Breast epithelium (tissue), 4 donors: ENCODE data around the gene PKLR. TPM values are rescaled to one million over a fixed set of nuclear protein-coding genes. Genes with fewer than 3 reads are reported as not detected.
A peak's percentile ranks its signal among the peaks of the same experiment; 100 is the strongest.

Experiments used
- DNase-seq, 2 donors: peaks; one replicate each; pipeline ENCODE4 v3.0.0-alpha.2; 2019; ENCODE audit warnings: low spot score in 2 of 2
- H3K27ac ChIP-seq, 2 donors: fragments of 200-600 bp; sonication (generic) in 1 of 2; one replicate each; pipeline ENCODE4 v1.5.1; 2016 to 2019; ENCODE audit warnings: mild to moderate bottlenecking in 1 of 2
- H3K27me3 ChIP-seq, 2 donors: fragments of 200-600 bp; sonication (generic) in 1 of 2; one replicate each; pipeline versions ENCODE4 v1.5.1 to v1.6.0; 2017 to 2019; ENCODE audit warnings: control low read depth in 1 of 2, mild to moderate bottlenecking in 1 of 2
- H3K36me3 ChIP-seq: fragments of 200-600 bp; one replicate; pipeline ENCODE4 v1.5.1; 2019
- H3K4me1 ChIP-seq, 2 donors: fragments of 200-600 bp; sonication (generic); one replicate each; pipeline ENCODE4 v1.5.1; 2016 to 2019; ENCODE audit warnings: control low read depth in 1 of 2
- H3K4me3 ChIP-seq, 3 donors: fragments of 200-600 bp; sonication (generic); 1 replicate in 2 of 3; 2 replicates in 1 of 3; pipeline ENCODE4 v1.5.1; 2016 to 2019; ENCODE audit warnings: mild to moderate bottlenecking in 3 of 3, moderate library complexity in 2 of 3
- H3K9me3 ChIP-seq, 2 donors: fragments of 200-600 bp; sonication (generic) in 1 of 2; one replicate each; pipeline ENCODE4 v1.5.1; 2016 to 2019; ENCODE audit warnings: control low read depth in 1 of 2
- POLR2A ChIP-seq: fragments of 450-650 bp; IDR thresholded peaks from one replicate; pipeline ENCODE4 v1.6.1; 2016; ENCODE audit warnings: antibody characterized with exemption, mild to moderate bottlenecking, moderate library complexity
- POLR2AphosphoS5 ChIP-seq, 3 donors: sonication (generic); formaldehyde crosslinking; IDR thresholded peaks; one replicate each; pipeline ENCODE4 v1.6.1; 2017; ENCODE audit warnings: antibody characterized with exemption in 3 of 3
- intact Hi-C: fragments of 100-400 bp; cut with DNase I; formaldehyde crosslinking; loops from one replicate; pipeline ENCODE4 v1.15.1; 2023; ENCODE audit warnings: low total_unique reads
- total RNA-seq, 3 donors: library from RNA; depleted of rRNA; stranded (reverse); fragments of >200 nt; gene quantifications; one replicate each; pipeline ENCODE4 v1.1.0, GENCODE V29; 2016
- TF ChIP-seq, protein P1 (sequence below), 3 donors: fragments of 450-650 bp; IDR thresholded peaks; one replicate each; pipeline ENCODE4 v1.5.1; 2016 to 2017; ENCODE audit warnings: antibody characterized with exemption in 3 of 3, mild to moderate bottlenecking in 3 of 3, moderate library complexity in 3 of 3

PKLR gene
- total RNA-seq, 3 donors from 2014 or later, result 0.33 TPM; not detected in 2

DNA sequence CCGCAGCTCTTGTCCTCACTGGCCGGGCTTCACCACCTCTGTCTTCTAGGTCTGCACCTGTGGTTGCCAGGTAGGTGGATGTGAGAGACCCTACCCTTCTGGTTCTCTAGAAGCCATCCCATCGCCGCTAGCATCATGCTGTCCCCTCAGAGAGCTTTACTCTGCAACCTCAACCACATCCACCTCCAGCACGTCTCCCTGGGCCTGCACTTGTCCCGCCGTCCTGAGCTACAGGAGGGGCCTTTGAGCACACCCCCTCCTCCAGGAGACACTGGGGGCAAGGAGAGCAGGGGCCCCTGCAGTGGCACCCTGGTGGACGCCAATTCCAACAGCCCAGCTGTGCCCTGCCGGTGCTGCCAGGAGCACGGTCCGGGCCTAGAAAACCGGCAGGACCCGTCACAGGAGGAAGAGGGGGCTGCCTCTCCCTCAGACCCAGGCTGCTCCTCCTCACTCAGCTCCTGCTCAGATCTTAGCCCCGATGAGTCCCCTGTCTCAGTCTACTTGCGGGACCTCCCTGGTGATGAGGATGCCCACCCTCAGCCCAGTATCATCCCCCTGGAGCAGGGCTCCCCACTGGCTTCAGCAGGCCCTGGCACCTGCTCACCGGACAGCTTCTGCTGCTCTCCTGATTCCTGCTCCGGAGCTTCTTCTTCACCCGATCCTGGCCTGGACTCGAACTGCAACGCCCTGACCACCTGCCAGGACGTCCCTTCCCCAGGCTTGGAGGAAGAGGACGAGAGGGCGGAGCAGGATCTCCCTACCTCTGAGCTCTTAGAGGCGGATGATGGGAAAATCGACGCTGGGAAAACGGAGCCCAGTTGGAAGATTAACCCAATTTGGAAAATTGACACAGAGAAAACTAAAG, 20.6 kb upstream of the PKLR start:
- no peak for DNase-seq
- no peaks in the 10 kb centered on the region for H3K27me3 ChIP-seq
- peaks cover 5 to 9% of the 10 kb centered on the region in 2 donors for H3K4me1 ChIP-seq
- TF ChIP-seq, protein P1, sequence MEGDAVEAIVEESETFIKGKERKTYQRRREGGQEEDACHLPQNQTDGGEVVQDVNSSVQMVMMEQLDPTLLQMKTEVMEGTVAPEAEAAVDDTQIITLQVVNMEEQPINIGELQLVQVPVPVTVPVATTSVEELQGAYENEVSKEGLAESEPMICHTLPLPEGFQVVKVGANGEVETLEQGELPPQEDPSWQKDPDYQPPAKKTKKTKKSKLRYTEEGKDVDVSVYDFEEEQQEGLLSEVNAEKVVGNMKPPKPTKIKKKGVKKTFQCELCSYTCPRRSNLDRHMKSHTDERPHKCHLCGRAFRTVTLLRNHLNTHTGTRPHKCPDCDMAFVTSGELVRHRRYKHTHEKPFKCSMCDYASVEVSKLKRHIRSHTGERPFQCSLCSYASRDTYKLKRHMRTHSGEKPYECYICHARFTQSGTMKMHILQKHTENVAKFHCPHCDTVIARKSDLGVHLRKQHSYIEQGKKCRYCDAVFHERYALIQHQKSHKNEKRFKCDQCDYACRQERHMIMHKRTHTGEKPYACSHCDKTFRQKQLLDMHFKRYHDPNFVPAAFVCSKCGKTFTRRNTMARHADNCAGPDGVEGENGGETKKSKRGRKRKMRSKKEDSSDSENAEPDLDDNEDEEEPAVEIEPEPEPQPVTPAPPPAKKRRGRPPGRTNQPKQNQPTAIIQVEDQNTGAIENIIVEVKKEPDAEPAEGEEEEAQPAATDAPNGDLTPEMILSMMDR (IDR thresholded peaks at IDR 0.05), result no peak
- TF ChIP-seq POLR2A (no peak), POLR2AphosphoS5 (IDR thresholded peaks at IDR 0.05) (no peak)
- H3K36me3 ChIP-seq, result no peaks in the 10 kb centered on the region
- peak overlapping the region; percentile 90 to 97 for H3K27ac ChIP-seq
- intact Hi-C loops, result loop anchor here (5.0 kb wide), 1 partner anchor 70 kb away; no protein-coding TSS in a partner anchor
- H3K4me3 ChIP-seq, result peak overlapping the region; percentile 73 to 82 (median 79)
- no peaks in the 10 kb centered on the region for H3K9me3 ChIP-seq

DNA sequence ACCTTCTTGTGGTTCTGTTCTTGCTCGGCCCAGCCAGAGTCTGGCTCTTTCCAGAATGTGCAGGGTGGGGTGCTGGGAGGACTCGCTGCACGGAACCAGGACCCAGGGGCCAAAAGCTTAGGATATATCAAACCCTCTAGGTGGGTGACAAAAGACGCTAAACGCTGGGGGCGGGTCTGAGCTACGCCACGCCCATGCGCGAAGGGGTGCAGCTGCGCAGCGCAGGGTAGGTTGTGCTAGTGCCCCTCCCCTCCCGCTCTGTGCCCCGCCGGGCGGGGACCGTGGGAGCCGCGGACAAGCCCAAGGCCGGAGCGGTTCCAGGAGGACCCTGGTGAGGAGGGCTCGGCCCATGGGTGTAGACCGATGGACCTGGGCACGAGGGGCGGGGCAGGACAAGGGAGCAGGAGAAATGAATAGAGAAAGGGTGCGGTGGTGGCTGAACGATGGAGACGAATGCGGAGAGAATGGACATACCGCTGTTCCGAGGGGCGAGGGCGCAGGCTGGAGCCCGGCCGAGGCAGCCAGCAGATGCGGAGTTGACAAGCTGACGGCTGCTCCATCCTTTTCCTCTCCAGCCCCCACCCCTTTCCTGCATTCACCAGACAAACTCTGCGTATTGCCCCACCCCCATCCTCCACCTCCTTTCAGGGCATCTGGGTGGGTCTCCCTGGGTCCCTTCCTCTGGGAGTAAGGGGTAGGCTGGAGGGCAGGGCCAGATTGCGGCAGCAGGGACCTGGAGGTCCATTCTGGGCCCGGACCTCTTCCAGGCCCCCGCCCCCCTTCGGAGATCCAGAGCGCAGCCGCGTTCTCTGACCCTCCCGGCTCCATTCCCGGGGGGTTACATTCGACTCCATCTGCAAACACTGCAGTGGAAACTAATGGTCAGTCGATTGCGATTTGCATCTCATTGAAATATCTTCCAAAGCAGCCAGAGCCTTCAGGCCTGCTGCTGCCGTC, 19.7 kb upstream of the PKLR start, which contains the start of gene RUSC1:
Gene RUSC1 (plus strand): TSS at position 234 of the 957 bp plus-strand sequence. CDS start 880 bp downstream, outside the sequence.
- Histone ChIP-seq H3K9me3 (no peaks in the 10 kb centered on the region), H3K27ac (peak within 1 kb of the TSS; percentile 90 to 97), H3K27me3 (no peaks in the 10 kb centered on the region), H3K4me1 (peaks cover 5 to 9% of the 10 kb centered on the region in 2 donors), H3K36me3 (no peaks in the 10 kb centered on the region), H3K4me3 (peak within 1 kb of the TSS; percentile 73 to 82 (median 79))
- intact Hi-C loops, result loop anchor here (5.0 kb wide), 1 partner anchor 69 kb away; no protein-coding TSS in a partner anchor
- DNase-seq, result peak; percentile 46 to 61
- TF ChIP-seq POLR2AphosphoS5 (IDR thresholded peaks at IDR 0.05) (no peak), POLR2A (no peak)
- TF ChIP-seq, protein P1 (IDR thresholded peaks at IDR 0.05), result no peak

DNA sequence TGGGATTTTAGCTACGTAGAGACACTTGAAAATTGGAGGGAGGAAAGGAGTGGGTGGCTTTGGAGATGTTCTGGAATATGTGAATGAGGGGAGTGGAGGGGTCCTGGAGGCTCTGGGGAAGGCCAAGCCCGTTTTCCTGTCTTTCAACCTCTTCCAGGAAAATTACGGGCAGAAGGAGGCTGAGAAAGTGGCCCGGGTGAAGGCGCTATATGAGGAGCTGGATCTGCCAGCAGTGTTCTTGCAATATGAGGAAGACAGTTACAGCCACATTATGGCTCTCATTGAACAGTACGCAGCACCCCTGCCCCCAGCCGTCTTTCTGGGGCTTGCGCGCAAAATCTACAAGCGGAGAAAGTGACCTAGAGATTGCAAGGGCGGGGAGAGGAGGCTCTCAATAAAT, 19.0 kb upstream of the PKLR start:
- H3K36me3 ChIP-seq, result no peaks in the 10 kb centered on the region
- H3K9me3 ChIP-seq, result no peaks in the 10 kb centered on the region
- peak overlapping the region; percentile 73 to 82 (median 79) for H3K4me3 ChIP-seq
- no peaks in the 10 kb centered on the region for H3K27me3 ChIP-seq
- TF ChIP-seq POLR2AphosphoS5 (IDR thresholded peaks at IDR 0.05) (no peak), POLR2A (no peak)
- TF ChIP-seq, protein P1 (IDR thresholded peaks at IDR 0.05), result no peak
- peaks cover 5% of the 10 kb centered on the region in 2 donors for H3K4me1 ChIP-seq
- H3K27ac ChIP-seq, result peak overlapping the region in 1 of 2 donors; percentile 97
- intact Hi-C loops, result loop anchor here (5.0 kb wide), 1 partner anchor 68 kb away; no protein-coding TSS in a partner anchor
- no peak for DNase-seq

GRCh38 chr1:155319536-155319935, 18.3 kb upstream of the PKLR start:
- intact Hi-C loops, result no loop called here
- TF ChIP-seq POLR2AphosphoS5 (IDR thresholded peaks at IDR 0.05) (no peak), POLR2A (no peak)
- TF ChIP-seq, protein P1 (IDR thresholded peaks at IDR 0.05), result no peak
- Histone ChIP-seq H3K4me3 (no peak overlapping the region), H3K9me3 (no peaks in the 10 kb centered on the region), H3K36me3 (no peaks in the 10 kb centered on the region), H3K27me3 (no peaks in the 10 kb centered on the region), H3K4me1 (peaks cover 5% of the 10 kb centered on the region in 2 donors), H3K27ac (no peak overlapping the region)
- no peak for DNase-seq
